SK-N-SH (cell line): ENCODE measurements around the gene PTPN23. TPM values are rescaled to one million over a fixed set of nuclear protein-coding genes. Genes with fewer than 3 reads are reported as not detected.

Experiments used
- CTCF ChIA-PET: fragments of 300-600, 350-600 bp; formaldehyde crosslinking; extraction: SDS; loops from one replicate; lab custom pipeline; 2021; lab: Yijun Ruan, JAX
- POLR2A ChIA-PET: fragments of 350-600 bp; sonication (Branson Sonifier 250); formaldehyde crosslinking; extraction: SDS; loops from one replicate; lab custom pipeline; 2020; ENCODE audit warnings: antibody characterized with exemption, inconsistent platforms; lab: Yijun Ruan, JAX
- DNase-seq: peaks from one replicate; pipeline ENCODE4 v3.0.0; 2012
- H2AFZ ChIP-seq: fragments of 200-600 bp; sonication (generic); 2 replicates; pipeline ENCODE4 v1.8.1; 2016; ENCODE audit warnings: antibody characterized with exemption, mild to moderate bottlenecking, low read depth
- H3F3A ChIP-seq: fragments of 200-600 bp; sonication (generic); replicated peaks from 2 replicates; pipeline ENCODE3; 2016; ENCODE audit warnings: antibody characterized with exemption, mild to moderate bottlenecking; ENCODE audit not compliant: insufficient read depth
- H3K27ac ChIP-seq, 2 experiments: fragments of 200-500 bp in 1 of 2; fragments of 200-600 bp in 1 of 2; sonication (Bioruptor generic) in 1 of 2; sonication (generic), shearing (Covaris generic) in 1 of 2; 2 replicates each; pipeline versions ENCODE4 v1.5.1 to v1.6.1; 2014 to 2016; ENCODE audit warnings: low read depth in 2 of 2, inconsistent platforms in 1 of 2, low read length in 1 of 2, mild to moderate bottlenecking in 1 of 2, mixed read lengths in 1 of 2
- H3K27me3 ChIP-seq: fragments of 200-600 bp; sonication (generic), shearing (Covaris generic); 2 replicates; pipeline ENCODE4 v1.6.1; 2016; ENCODE audit warnings: mixed run types; ENCODE audit not compliant: insufficient read depth
- H3K36me3 ChIP-seq, 2 experiments: fragments of 200-500 bp in 1 of 2; fragments of 200-600 bp in 1 of 2; sonication (Bioruptor generic) in 1 of 2; sonication (generic) in 1 of 2; replicated peaks in 1 of 2; 2 replicates each; pipeline versions ENCODE3 to v1.5.1; 2014 to 2016; ENCODE audit warnings: low read length in 1 of 2, mild to moderate bottlenecking in 1 of 2; ENCODE audit not compliant: insufficient read depth in 2 of 2, control insufficient read depth in 1 of 2
- H3K4me1 ChIP-seq, 2 experiments: fragments of 200-500 bp in 1 of 2; fragments of 200-600 bp in 1 of 2; sonication (Bioruptor generic) in 1 of 2; sonication (generic), shearing (Covaris generic) in 1 of 2; 2 replicates each; pipeline versions ENCODE4 v1.5.1 to v1.6.1; 2014 to 2016; ENCODE audit warnings: low read depth in 1 of 2, low read length in 1 of 2, mixed run types in 1 of 2; ENCODE audit not compliant: insufficient read depth in 2 of 2, control insufficient read depth in 1 of 2
- H3K4me2 ChIP-seq: fragments of 200-600 bp; sonication (generic), shearing (Covaris generic); 2 replicates; pipeline ENCODE4 v1.6.1; 2017; ENCODE audit warnings: mixed run types
- H3K4me3 ChIP-seq, 2 experiments: fragments of 200-500 bp in 1 of 2; fragments of 200-600 bp in 1 of 2; sonication (Bioruptor generic) in 1 of 2; sonication (generic), shearing (Covaris generic) in 1 of 2; 2 replicates each; pipeline versions ENCODE4 v1.5.1 to v1.8.1; 2014 to 2016; ENCODE audit warnings: low read depth in 2 of 2, inconsistent platforms in 1 of 2, low read length in 1 of 2, mild to moderate bottlenecking in 1 of 2, mixed read lengths in 1 of 2, moderate library complexity in 1 of 2
- H3K79me2 ChIP-seq: fragments of 200-600 bp; sonication (generic); 2 replicates; pipeline ENCODE4 v1.8.1; 2017; ENCODE audit warnings: mild to moderate bottlenecking; ENCODE audit not compliant: insufficient read depth
- H3K9ac ChIP-seq: fragments of 200-600 bp; sonication (generic); 2 replicates; pipeline ENCODE4 v1.6.1; 2017; ENCODE audit warnings: mixed run types
- H3K9me2 ChIP-seq: fragments of 200-600 bp; sonication (generic); 2 replicates; pipeline ENCODE4 v1.6.1; 2017; ENCODE audit warnings: mixed run types
- H3K9me3 ChIP-seq: fragments of 200-600 bp; sonication (generic); 2 replicates; pipeline ENCODE4 v1.6.1; 2017; ENCODE audit warnings: mixed run types, mild to moderate bottlenecking, moderate library complexity
- H4K20me1 ChIP-seq: fragments of 200-600 bp; sonication (generic); 2 replicates; pipeline ENCODE4 v1.6.1; 2017; ENCODE audit warnings: mild to moderate bottlenecking, mixed run types; ENCODE audit not compliant: insufficient read depth
- CHD2 ChIP-seq: fragments of 150-350 bp; IDR thresholded peaks from 2 replicates; pipeline ENCODE4 v1.6.1; 2018; ENCODE audit warnings: low read length; ENCODE audit not compliant: partially characterized antibody
- CTCF ChIP-seq: fragments of 200-600 bp; sonication (generic); IDR thresholded peaks from 2 replicates; pipeline ENCODE4 v1.6.1; 2017; ENCODE audit warnings: antibody characterized with exemption, mild to moderate bottlenecking, moderate library complexity
- ELF1 ChIP-seq: IDR thresholded peaks from 2 replicates; pipeline ENCODE4 v1.4.0; 2012
- EP300 ChIP-seq, 2 experiments: IDR thresholded peaks; 2 replicates each; pipeline versions ENCODE4 v1.4.0 to v1.6.1; 2012; ENCODE audit warnings: borderline replicate concordance in 1 of 2, low read depth in 1 of 2, low read length in 1 of 2
- FOSL2 ChIP-seq: IDR thresholded peaks from 2 replicates; pipeline ENCODE4 v1.4.0; 2012; ENCODE audit warnings: low read depth, mild to moderate bottlenecking, moderate library complexity, borderline replicate concordance
- FOXM1 ChIP-seq: IDR thresholded peaks from 2 replicates; pipeline ENCODE4 v1.4.0; 2012; ENCODE audit warnings: low read depth, mild to moderate bottlenecking
- GATA2 ChIP-seq: sonication (generic); formaldehyde crosslinking; IDR thresholded peaks from 2 replicates; pipeline ENCODE4 v1.5.0; 2020; ENCODE audit warnings: mild to moderate bottlenecking, missing genetic modification reagents
- JUND ChIP-seq: IDR thresholded peaks from 2 replicates; pipeline ENCODE4 v1.4.0; 2012
- MEF2A ChIP-seq: IDR thresholded peaks from 2 replicates; pipeline ENCODE4 v1.4.0; 2012; ENCODE audit warnings: low read depth, borderline replicate concordance
- MXI1 ChIP-seq: IDR thresholded peaks from 2 replicates; pipeline ENCODE4 v1.6.1; 2012; ENCODE audit warnings: mild to moderate bottlenecking, low read depth, low read length, improper control_type of control experiment
- NFIC ChIP-seq: IDR thresholded peaks from 2 replicates; pipeline ENCODE4 v1.4.0; 2012; ENCODE audit warnings: borderline replicate concordance
- SMC3 ChIP-seq: IDR thresholded peaks from 2 replicates; pipeline ENCODE4 v1.6.1; 2012; ENCODE audit warnings: low read depth, low read length, improper control_type of control experiment
- TEAD4 ChIP-seq: IDR thresholded peaks from 2 replicates; pipeline ENCODE4 v1.4.0; 2012; ENCODE audit warnings: mild to moderate bottlenecking, borderline replicate concordance; ENCODE audit not compliant: insufficient read depth
- YY1 ChIP-seq: IDR thresholded peaks from 2 replicates; pipeline ENCODE4 v1.4.0; 2012; ENCODE audit warnings: low read depth, mild to moderate bottlenecking
- WGBS: methylation state at CpG from one replicate; pipeline ENCODE4 v1.1.6; 2017; ENCODE audit warnings: low lambda C conversion rate; 5-methylcytosine and 5-hydroxymethylcytosine counted together
- polyA plus RNA-seq, 3 experiments: library from polyadenylated mRNA; depleted of rRNA; stranded (reverse); fragments of >200 nt; gene quantifications; 2 replicates each; pipeline ENCODE4 v1.2.3, GENCODE V29; 2012
- TF ChIP-seq, protein P1 (sequence below): IDR thresholded peaks from 2 replicates; pipeline ENCODE4 v1.6.1; 2012; ENCODE audit warnings: mild to moderate bottlenecking, low read depth, low read length, moderate library complexity
- TF ChIP-seq, protein P2 (sequence below): IDR thresholded peaks from 2 replicates; pipeline ENCODE4 v1.4.0; 2012; ENCODE audit warnings: low read depth
- TF ChIP-seq, protein P3 (sequence below): IDR thresholded peaks from 2 replicates; pipeline ENCODE4; 2012

Gene PTPN23
- polyA plus RNA-seq, 1 of the 3 experiments (the other 2 are of a cell fraction), result 10.9 TPM

- no peak overlapping the region for H3K4me2 ChIP-seq
Observed at GRCh38 chr3:47398228-47398627, 17.4 kb downstream of the PTPN23 start.

More at GRCh38 chr3:47398228-47398627, 17.4 kb downstream of the PTPN23 start:
- Histone ChIP-seq H3K36me3 (peaks cover 0 to 3% of the 10 kb centered on the region in 2 experiments), H3K27me3 (no peaks in the 10 kb centered on the region), H3K79me2 (peaks cover 88% of the 10 kb centered on the region), H3K27ac (no peak overlapping the region), H4K20me1 (peaks cover 55% of the 10 kb centered on the region), H3K4me1 (peaks cover 11 to 18% of the 10 kb centered on the region in 2 experiments; a peak in 2 of 4 replicates), H3K4me3 (no peak overlapping the region), H3F3A (no peaks in the 10 kb centered on the region), H2AFZ (no peak overlapping the region), H3K9ac (no peak overlapping the region), H3K9me2 (no peaks in the 10 kb centered on the region), H3K9me3 (no peaks in the 10 kb centered on the region)
- CTCF ChIA-PET, result interaction anchor here (0.9 to 1.1 kb wide), 2 partner anchors 22 to 909 kb away, joined by 3 to 4 read pairs; no protein-coding TSS in a partner anchor
- no peak for TF ChIP-seq NFIC
- TF ChIP-seq, protein P1, sequence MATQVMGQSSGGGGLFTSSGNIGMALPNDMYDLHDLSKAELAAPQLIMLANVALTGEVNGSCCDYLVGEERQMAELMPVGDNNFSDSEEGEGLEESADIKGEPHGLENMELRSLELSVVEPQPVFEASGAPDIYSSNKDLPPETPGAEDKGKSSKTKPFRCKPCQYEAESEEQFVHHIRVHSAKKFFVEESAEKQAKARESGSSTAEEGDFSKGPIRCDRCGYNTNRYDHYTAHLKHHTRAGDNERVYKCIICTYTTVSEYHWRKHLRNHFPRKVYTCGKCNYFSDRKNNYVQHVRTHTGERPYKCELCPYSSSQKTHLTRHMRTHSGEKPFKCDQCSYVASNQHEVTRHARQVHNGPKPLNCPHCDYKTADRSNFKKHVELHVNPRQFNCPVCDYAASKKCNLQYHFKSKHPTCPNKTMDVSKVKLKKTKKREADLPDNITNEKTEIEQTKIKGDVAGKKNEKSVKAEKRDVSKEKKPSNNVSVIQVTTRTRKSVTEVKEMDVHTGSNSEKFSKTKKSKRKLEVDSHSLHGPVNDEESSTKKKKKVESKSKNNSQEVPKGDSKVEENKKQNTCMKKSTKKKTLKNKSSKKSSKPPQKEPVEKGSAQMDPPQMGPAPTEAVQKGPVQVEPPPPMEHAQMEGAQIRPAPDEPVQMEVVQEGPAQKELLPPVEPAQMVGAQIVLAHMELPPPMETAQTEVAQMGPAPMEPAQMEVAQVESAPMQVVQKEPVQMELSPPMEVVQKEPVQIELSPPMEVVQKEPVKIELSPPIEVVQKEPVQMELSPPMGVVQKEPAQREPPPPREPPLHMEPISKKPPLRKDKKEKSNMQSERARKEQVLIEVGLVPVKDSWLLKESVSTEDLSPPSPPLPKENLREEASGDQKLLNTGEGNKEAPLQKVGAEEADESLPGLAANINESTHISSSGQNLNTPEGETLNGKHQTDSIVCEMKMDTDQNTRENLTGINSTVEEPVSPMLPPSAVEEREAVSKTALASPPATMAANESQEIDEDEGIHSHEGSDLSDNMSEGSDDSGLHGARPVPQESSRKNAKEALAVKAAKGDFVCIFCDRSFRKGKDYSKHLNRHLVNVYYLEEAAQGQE, result no peak
- no peak for TF ChIP-seq ELF1
- TF ChIP-seq GATA2, result no peak
- TF ChIP-seq MXI1, result no peak
- TF ChIP-seq TEAD4, result no peak
- TF ChIP-seq, protein P2, sequence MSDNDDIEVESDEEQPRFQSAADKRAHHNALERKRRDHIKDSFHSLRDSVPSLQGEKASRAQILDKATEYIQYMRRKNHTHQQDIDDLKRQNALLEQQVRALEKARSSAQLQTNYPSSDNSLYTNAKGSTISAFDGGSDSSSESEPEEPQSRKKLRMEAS, result no peak
- no peak for TF ChIP-seq FOXM1
- TF ChIP-seq EP300 (IDR thresholded peaks at IDR 0.05; ENCODE audit: borderline replicate concordance in 1 of 2, low read depth in 1 of 2, low read length in 1 of 2), result no peak
- TF ChIP-seq SMC3, result no peak
- TF ChIP-seq YY1, result no peak
- TF ChIP-seq MEF2A, result no peak
- no peak for TF ChIP-seq FOSL2
- no peak for TF ChIP-seq CHD2
- TF ChIP-seq, protein P3, sequence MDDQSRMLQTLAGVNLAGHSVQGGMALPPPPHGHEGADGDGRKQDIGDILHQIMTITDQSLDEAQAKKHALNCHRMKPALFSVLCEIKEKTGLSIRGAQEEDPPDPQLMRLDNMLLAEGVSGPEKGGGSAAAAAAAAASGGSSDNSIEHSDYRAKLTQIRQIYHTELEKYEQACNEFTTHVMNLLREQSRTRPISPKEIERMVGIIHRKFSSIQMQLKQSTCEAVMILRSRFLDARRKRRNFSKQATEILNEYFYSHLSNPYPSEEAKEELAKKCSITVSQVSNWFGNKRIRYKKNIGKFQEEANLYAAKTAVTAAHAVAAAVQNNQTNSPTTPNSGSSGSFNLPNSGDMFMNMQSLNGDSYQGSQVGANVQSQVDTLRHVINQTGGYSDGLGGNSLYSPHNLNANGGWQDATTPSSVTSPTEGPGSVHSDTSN, result no peak
- no peak for TF ChIP-seq JUND
- no peak for TF ChIP-seq CTCF
- POLR2A ChIA-PET, result interaction anchor here (1.0 kb wide), 1 partner anchor 18 kb away, joined by 3 read pairs; the partner anchor contains the start of gene PTPN23
- 81% methylated on average over 7 of the region's 7 CpGs for WGBS
- no peak for DNase-seq
